H9 (cell line): ENCODE measurements around the gene DLL3. TPM values are rescaled to one million over a fixed set of nuclear protein-coding genes. Genes with fewer than 3 reads are reported as not detected.

Experiments used
- DNase-seq: peaks from one replicate; pipeline ENCODE4 v3.0.0-alpha.2; 2017
- H2AFZ ChIP-seq: one replicate; pipeline ENCODE4 v1.6.1; 2013; ENCODE audit warnings: mild to moderate bottlenecking, low read length, control low read depth, moderate library complexity
- H2AK5ac ChIP-seq: 2 replicates; pipeline ENCODE4 v1.6.1; 2013; ENCODE audit warnings: low read length, control low read depth, mixed read lengths; ENCODE audit not compliant: insufficient read length
- H2BK120ac ChIP-seq: one replicate; pipeline ENCODE4 v1.6.1; 2013; ENCODE audit warnings: low read depth, mild to moderate bottlenecking, low read length, control low read depth, inconsistent platforms; ENCODE audit not compliant: poor library complexity, severe bottlenecking
- H2BK12ac ChIP-seq: 2 replicates; pipeline ENCODE4 v1.6.1; 2013; ENCODE audit warnings: low read length, control low read depth, mixed read lengths, low read depth; ENCODE audit not compliant: insufficient read length
- H2BK15ac ChIP-seq: 2 replicates; pipeline ENCODE4 v1.6.1; 2013; ENCODE audit warnings: low read depth, low read length, control low read depth
- H2BK20ac ChIP-seq: one replicate; pipeline ENCODE4 v1.6.1; 2013; ENCODE audit warnings: low read depth, mild to moderate bottlenecking, low read length, control low read depth, inconsistent platforms; ENCODE audit not compliant: poor library complexity, severe bottlenecking
- H2BK5ac ChIP-seq: 2 replicates; pipeline ENCODE4 v1.6.1; 2013; ENCODE audit warnings: low read length, control low read depth, mixed read lengths; ENCODE audit not compliant: insufficient read length
- H3K14ac ChIP-seq: 2 replicates; pipeline ENCODE4 v1.6.1; 2013; ENCODE audit warnings: low read length, control low read depth; ENCODE audit not compliant: insufficient read depth
- H3K18ac ChIP-seq: 2 replicates; pipeline ENCODE4 v1.6.1; 2013; ENCODE audit warnings: low read depth, mild to moderate bottlenecking, mixed read lengths, low read length, control low read depth; ENCODE audit not compliant: insufficient read length
- H3K23ac ChIP-seq: 2 replicates; pipeline ENCODE4 v1.6.1; 2013; ENCODE audit warnings: low read length, control low read depth, mixed read lengths, low read depth; ENCODE audit not compliant: insufficient read length
- H3K23me2 ChIP-seq: 2 replicates; pipeline ENCODE4 v1.6.1; 2013; ENCODE audit warnings: low read depth, mild to moderate bottlenecking, mixed read lengths, low read length, control low read depth; ENCODE audit not compliant: insufficient read length, poor library complexity, severe bottlenecking
- H3K27ac ChIP-seq: 2 replicates; pipeline ENCODE4 v1.5.1; 2013; ENCODE audit warnings: low read length, control low read depth, mixed read lengths, low read depth; ENCODE audit not compliant: insufficient read length
- H3K27me3 ChIP-seq: 2 replicates; pipeline ENCODE4 v1.6.1; 2013; ENCODE audit warnings: low read length, control low read depth, inconsistent platforms; ENCODE audit not compliant: insufficient read depth
- H3K4ac ChIP-seq: 2 replicates; pipeline ENCODE4 v1.6.1; 2013; ENCODE audit warnings: low read depth, mild to moderate bottlenecking, control low read depth, inconsistent platforms, low read length, moderate library complexity
- H3K4me1 ChIP-seq: 2 replicates; pipeline ENCODE4 v1.6.1; 2013; ENCODE audit warnings: low read length, control low read depth, inconsistent platforms; ENCODE audit not compliant: insufficient read depth
- H3K4me2 ChIP-seq: 2 replicates; pipeline ENCODE4 v1.6.1; 2013; ENCODE audit warnings: low read length, control low read depth, mixed read lengths; ENCODE audit not compliant: insufficient read length, insufficient read depth
- H3K56ac ChIP-seq: 2 replicates; pipeline ENCODE4 v1.6.1; 2013; ENCODE audit warnings: low read depth, mild to moderate bottlenecking, mixed read lengths, low read length, control low read depth; ENCODE audit not compliant: insufficient read length
- H3K79me1 ChIP-seq: 2 replicates; pipeline ENCODE4 v1.6.1; 2013; ENCODE audit warnings: low read depth, mild to moderate bottlenecking, moderate library complexity, low read length, control low read depth, inconsistent platforms; ENCODE audit not compliant: insufficient read depth, poor library complexity, severe bottlenecking
- H3K79me2 ChIP-seq: 2 replicates; pipeline ENCODE4 v1.6.1; 2013; ENCODE audit warnings: low read length, control low read depth, inconsistent platforms; ENCODE audit not compliant: insufficient read depth
- H3K9ac ChIP-seq: 2 replicates; pipeline ENCODE4 v1.6.1; 2013; ENCODE audit warnings: low read length, control low read depth, mixed read lengths; ENCODE audit not compliant: insufficient read length; ENCODE audit errors: extremely low read depth
- H3K9me3 ChIP-seq: one replicate; pipeline ENCODE4 v1.6.1; 2013; ENCODE audit warnings: low read depth, low read length, inconsistent platforms; ENCODE audit not compliant: control insufficient read depth
- H3T11ph ChIP-seq: one replicate; pipeline ENCODE4 v1.6.1; 2013; ENCODE audit warnings: mild to moderate bottlenecking, low read length, control low read depth, inconsistent platforms
- H4K20me1 ChIP-seq: one replicate; pipeline ENCODE4 v1.6.1; 2013; ENCODE audit not compliant: control insufficient read depth, insufficient read length, insufficient read depth
- H4K5ac ChIP-seq: 2 replicates; pipeline ENCODE4 v1.6.1; 2013; ENCODE audit warnings: low read depth, mild to moderate bottlenecking, mixed read lengths, low read length, control low read depth; ENCODE audit not compliant: insufficient read length
- H4K8ac ChIP-seq: replicated peaks from 2 replicates; pipeline ENCODE4 v1.6.1; 2013; ENCODE audit warnings: low read length, control low read depth, mixed read lengths, low read depth; ENCODE audit not compliant: insufficient read length
- H4K91ac ChIP-seq: 2 replicates; pipeline ENCODE4 v1.6.1; 2013; ENCODE audit warnings: low read depth, mild to moderate bottlenecking, moderate library complexity, mixed read lengths, low read length, control low read depth; ENCODE audit not compliant: insufficient read length
- H3K27ac Mint-ChIP-seq, 3 experiments: 2 replicates in 2 of 3; 3 replicates in 1 of 3; pipeline ENCODE4 v1.8.0; 2020 to 2021; ENCODE audit warnings: mixed read lengths in 3 of 3, mild to moderate bottlenecking in 1 of 3, moderate library complexity in 1 of 3
- H3K27me3 Mint-ChIP-seq: 2 replicates; pipeline ENCODE4 v1.8.0; 2021; ENCODE audit warnings: low read depth, mild to moderate bottlenecking, moderate library complexity, mixed read lengths
- H3K36me3 Mint-ChIP-seq, 3 experiments: 2 replicates in 2 of 3; 3 replicates in 1 of 3; pipeline ENCODE4 v1.8.0; 2020 to 2021; ENCODE audit warnings: low read depth in 3 of 3, mixed read lengths in 3 of 3; ENCODE audit not compliant: insufficient read depth in 1 of 3
- H3K4me1 Mint-ChIP-seq, 2 experiments: 2 replicates each; pipeline ENCODE4 v1.8.0; 2020; ENCODE audit warnings: mixed read lengths in 2 of 2
- H3K4me3 Mint-ChIP-seq, 2 experiments: 2 replicates in 1 of 2; 3 replicates in 1 of 2; pipeline ENCODE4 v1.8.0; 2020 to 2021; ENCODE audit warnings: mild to moderate bottlenecking in 2 of 2, mixed read lengths in 2 of 2, moderate library complexity in 1 of 2
- H3K9me3 Mint-ChIP-seq, 2 experiments: 2 replicates in 1 of 2; 3 replicates in 1 of 2; pipeline ENCODE4 v1.8.0; 2020; ENCODE audit warnings: mild to moderate bottlenecking in 2 of 2, mixed read lengths in 2 of 2, moderate library complexity in 1 of 2
- CTCF ChIP-seq: fragments of 200-600 bp; sonication (generic); conservative IDR thresholded peaks from 3 replicates; pipeline ENCODE4 v1.8.0; 2021; ENCODE audit warnings: antibody characterized with exemption, mild to moderate bottlenecking
- WGBS: extraction: QIAGEN DNeasy Blood & Tissue Kit; methylation state at CpG from one replicate; pipeline ENCODE4 v1.1.7; 2013; ENCODE audit warnings: missing lambda C conversion rate, low lambda C conversion rate, mixed read lengths; ENCODE audit not compliant: insufficient read length; ENCODE audit errors: extremely low coverage; 5-methylcytosine and 5-hydroxymethylcytosine counted together
- total RNA-seq: library from RNA; stranded (reverse); gene quantifications from 2 replicates; pipeline ENCODE4 v1.2.1, GENCODE V29; 2021

The DLL3 gene
- total RNA-seq, 1 experiment from 2014 or later, result 2.5 TPM

GRCh38 chr19:39497701-39497995 lies 1.1 kb upstream of the DLL3 start:
- Histone ChIP-seq H3K18ac (no peak overlapping the region), H4K91ac (no peak overlapping the region), H3K14ac (no peak overlapping the region), H4K20me1 (no peaks in the 10 kb centered on the region), H3K23ac (no peak overlapping the region), H4K5ac (no peak overlapping the region), H2AK5ac (no peak overlapping the region), H3K9ac (no peak overlapping the region), H2BK20ac (no peak overlapping the region), H4K8ac (no peak overlapping the region), H3K27ac (no peak overlapping the region), H3K4ac (no peak overlapping the region), H2BK15ac (no peak overlapping the region), H3K23me2 (peaks cover 10% of the 10 kb centered on the region), H2BK120ac (no peak overlapping the region), H3T11ph (no peak overlapping the region), H3K79me2 (no peaks in the 10 kb centered on the region), H3K4me2 (peak overlapping the region; percentile 91), H2BK12ac (no peak overlapping the region), H3K79me1 (no peaks in the 10 kb centered on the region), H3K56ac (no peak overlapping the region), H3K27me3 (peaks cover 8% of the 10 kb centered on the region; the same call in 1 of the 2 replicates), H3K9me3 (no peaks in the 10 kb centered on the region), H2AFZ (no peak overlapping the region), H3K4me1 (no peaks in the 10 kb centered on the region), H2BK5ac (no peak overlapping the region)
- WGBS, result no CpG with 5 or more reads among the region's 7 CpGs
- DNase-seq, result no peak
- peak overlapping the region; percentile 45 to 84; a peak in 2 of 5 replicates for H3K4me3 Mint-ChIP-seq
- H3K9me3 Mint-ChIP-seq, result peaks cover 0 to 5% of the 10 kb centered on the region in 2 experiments; a peak in 4 of 5 replicates
- peaks cover 12 to 24% of the 10 kb centered on the region in 2 experiments for H3K4me1 Mint-ChIP-seq
- H3K27ac Mint-ChIP-seq, result no peak overlapping the region; a peak in 1 of 7 replicates
- TF ChIP-seq CTCF, result no peak
- H3K36me3 Mint-ChIP-seq, result peaks cover 0 to 8% (median 2%) of the 10 kb centered on the region in 3 experiments; a peak in 4 of 7 replicates
- peaks cover 62% of the 10 kb centered on the region for H3K27me3 Mint-ChIP-seq
